Measurements from ENCODE around the gene TLR9.
A peak's percentile ranks its signal among the peaks of the same experiment; 100 is the strongest.

TLR9 gene

DNA sequence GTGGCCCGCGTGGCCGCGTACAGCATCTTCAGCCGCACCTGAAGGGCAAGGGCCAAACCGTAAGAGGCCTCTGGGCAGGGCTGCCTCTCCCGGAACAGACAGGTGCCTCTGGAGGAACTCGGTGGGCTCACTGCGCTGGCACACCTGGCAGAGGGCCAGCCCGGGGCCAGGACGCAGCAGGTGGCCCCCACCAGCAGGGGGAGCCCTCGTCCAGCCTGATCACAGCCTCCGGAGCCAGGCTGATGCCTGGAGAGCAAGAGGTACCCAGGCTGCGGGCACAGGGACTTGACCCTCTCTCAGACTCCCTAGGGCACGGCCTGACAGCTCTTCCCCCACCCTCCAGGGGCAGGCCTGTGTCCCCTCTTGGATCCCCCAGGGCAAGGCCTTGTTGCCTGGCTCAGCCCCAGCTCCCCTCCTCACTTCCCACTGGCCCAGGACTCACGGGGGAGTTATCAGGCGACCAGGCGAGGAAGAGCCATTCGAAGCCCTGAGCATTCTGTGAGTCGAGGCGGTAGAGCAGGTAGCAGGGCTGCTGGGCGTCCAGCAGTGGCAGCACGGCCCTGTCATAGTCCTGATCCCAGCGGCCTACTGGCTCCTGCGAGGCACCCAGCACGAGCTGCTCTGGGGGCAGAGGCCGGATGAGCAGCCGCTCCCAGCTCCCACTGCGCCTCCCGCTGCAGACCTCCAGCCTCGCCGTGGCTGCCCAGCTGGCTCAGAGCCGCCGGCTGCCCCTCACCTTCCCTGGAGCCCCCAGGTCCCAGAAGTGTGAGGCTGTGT is 6.2 kb upstream of the TLR9 start:
- DNase-seq (ENCODE audit: low spot score): peak; percentile 80

GRCh38 chr3:52230889-52231499 is 5.5 kb upstream of the TLR9 start:
- DNase-seq (ENCODE audit: low spot score): no peak

- DNase-seq (ENCODE audit: low spot score): no peak
Measured at GRCh38 chr3:52230461-52230860, 5.0 kb upstream of the TLR9 start.

- DNase-seq (ENCODE audit: low spot score): no peak
Measured at GRCh38 chr3:52229656-52230055, 4.2 kb upstream of the TLR9 start.

DNA sequence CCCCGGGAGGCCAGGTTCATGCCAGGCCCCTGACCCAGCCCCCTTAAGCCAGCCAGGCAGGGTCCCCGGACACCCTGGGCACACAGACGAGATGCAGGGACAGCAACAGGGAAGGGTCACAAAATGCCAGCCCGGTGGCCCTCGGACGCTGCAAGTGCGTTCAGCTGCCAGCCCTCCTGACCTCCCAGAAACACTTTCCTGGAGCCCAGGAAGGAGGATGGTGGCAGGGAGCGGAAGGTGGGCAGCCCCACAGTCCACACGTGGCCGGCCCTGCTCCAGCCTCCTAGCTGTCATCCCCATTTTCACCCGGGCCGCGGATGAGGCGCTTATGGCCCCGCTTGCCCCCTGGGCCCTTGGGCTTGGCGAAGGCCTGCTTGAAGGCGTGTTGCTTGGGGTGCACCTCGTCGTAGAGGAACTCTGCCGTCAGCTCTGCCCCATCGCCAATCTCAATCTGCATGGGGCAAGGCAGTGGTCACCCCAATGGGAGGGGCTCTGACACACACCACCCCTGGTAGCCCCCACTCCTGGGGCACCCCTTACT is 3.4 kb upstream of the TLR9 start:
- DNase-seq (ENCODE audit: low spot score): no peak

DNA sequence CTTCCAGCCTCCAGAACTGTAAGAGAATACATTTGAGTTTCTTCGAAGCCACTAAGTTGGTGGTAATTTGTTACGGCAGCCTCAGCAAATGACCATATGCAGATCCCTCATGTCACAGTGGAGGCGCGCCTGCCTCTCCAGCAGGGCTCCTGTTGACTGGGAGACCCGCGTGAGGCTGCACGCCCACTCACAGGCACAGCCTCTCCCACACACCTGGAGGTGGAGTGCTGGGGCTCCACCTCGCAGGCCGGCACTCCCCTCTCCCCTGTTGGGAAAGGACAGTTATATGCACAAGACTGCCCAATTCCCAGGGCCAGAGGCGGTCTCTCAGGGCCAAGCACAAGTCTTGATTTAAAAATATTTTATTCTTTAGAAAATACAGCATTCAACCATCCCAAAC is 2.8 kb upstream of the TLR9 start:
- DNase-seq (ENCODE audit: low spot score): no peak

DNA sequence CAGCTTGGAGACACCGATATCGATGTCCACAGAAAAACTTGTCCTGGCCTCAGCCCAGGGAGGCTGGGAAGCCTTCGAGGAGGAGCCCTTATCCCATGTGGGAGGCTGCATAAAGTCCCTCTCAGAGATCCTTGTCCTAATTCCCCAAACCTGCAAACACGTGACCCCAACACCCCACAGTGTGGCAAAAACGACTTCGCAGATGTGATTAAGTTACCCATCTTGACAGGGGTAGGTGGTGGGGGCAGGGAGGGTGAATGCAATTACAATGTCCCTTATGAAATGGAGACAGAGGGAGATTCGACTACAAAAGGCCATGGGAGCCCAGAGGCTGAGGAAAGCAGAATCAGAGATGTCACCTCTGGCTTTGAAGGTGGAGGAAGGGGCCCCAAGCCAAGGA is 2.3 kb upstream of the TLR9 start:
- no peak for DNase-seq (ENCODE audit: low spot score)

DNA sequence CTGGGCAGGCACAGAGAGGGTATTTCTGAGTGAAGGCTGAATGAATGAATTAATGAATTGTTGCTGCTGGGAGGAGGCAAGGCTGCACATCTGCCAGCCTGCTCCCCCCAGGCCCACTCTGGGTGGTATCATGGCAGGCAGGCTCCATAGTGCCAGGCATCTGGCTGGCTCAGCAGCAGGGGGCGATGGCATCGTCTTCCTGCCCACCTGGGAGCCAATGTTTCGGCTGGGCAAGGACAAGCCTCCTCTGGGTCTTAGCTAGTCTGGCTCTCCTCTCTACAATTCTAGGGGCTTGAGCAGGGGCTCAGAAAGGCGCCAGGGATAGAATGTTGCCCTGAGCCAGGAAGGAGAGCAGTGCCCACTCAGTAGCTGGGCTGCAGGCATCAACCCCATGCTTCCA is 1.7 kb upstream of the TLR9 start:
- DNase-seq (ENCODE audit: low spot score): no peak

GRCh38 chr3:52226229-52226817 is 878 bp upstream of the TLR9 start:
- no peak for DNase-seq (ENCODE audit: low spot score)

DNA sequence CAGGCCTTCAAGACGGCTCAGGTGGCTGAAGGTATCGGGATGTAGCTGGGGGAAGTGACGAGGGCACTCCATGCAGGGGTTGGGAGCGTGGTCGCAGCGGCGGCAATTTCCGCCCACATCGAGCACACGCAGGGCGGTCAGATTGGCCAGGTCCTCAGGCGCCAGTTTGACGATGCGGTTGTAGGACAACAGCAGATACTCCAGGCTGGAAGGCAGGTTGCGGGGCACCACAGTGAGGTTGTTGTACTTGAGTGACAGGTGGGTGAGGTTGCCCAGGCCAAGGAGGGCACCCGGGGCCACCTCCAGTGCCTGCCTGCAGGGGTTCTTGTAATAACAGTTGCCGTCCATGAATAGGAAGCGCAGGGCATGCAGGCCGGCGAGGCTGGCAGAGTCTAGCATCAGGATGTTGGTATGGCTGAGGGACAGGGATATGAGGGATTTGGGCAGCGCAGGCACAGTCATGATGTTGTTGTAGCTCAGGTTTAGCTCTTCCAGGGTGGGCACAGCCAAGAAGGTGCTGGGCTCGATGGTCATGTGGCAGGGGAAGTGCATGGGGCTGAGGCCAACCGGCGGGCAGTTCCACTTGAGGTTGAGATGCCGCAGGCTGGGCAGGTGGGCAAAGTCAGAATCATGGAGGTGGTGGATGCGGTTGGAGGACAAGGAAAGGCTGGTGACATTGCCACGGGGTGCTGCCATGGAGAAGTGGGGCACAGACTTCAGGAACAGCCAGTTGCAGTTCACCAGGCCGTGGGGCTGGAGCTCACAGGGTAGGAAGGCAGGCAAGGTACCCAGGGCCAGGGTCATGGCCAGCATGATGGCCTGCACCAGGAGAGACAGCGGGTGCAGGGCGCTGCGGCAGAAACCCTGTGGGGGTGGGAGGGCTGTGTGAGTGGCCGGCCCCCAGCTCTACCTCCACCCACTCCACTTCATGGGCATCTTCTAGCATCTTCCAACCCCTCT is 1.7 kb downstream of the TLR9 start:
- DNase-seq (ENCODE audit: low spot score): no peak

DNA sequence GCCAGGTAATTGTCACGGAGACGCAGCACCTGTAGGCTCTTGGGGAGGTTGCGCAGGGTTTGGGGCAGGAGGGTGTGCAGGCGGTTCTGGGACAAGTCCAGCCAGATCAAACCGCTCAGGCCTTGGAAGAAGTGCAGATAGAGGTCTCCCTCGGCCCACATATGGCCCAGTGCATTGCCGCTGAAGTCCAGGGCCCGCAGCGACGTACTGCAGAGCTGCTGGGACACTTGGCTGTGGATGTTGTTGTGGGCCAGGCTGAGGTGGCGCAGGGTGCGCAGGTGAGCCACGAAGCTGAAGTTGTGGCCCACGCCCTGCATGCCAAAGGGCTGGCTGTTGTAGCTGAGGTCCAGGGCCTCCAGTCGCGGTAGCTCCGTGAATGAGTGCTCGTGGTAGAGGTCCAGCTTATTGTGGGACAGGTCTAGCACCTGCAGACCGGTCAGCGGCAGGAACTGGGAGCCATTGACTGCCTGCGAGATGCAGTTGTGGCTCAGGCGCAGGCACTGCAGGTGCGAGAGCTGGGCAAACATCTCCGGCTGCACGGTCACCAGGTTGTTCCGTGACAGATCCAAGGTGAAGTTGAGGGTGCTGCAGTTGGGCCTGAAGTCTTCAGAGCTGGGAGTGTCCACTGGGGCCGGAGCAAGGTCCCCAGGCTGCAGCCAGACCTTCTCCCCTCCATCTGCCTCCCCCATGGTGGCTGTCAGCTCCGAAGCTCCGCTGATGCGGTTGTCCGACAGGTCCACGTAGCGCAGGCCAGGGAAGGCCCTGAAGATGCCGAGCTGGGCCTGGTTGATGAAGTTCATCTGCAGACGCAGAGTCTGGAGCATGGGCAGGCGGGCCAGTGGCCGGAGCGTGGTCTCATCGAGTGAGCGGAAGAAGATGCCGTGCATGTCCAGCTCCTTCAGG is 2.9 kb downstream of the TLR9 start:
- no peak for DNase-seq (ENCODE audit: low spot score)

GRCh38 chr3:52221563-52222318 is 3.7 kb downstream of the TLR9 start:
- no peak for DNase-seq (ENCODE audit: low spot score)

GRCh38 chr3:52221141-52221562 is 4.3 kb downstream of the TLR9 start:
- no peak for DNase-seq (ENCODE audit: low spot score)

GRCh38 chr3:52220380-52221026 is 4.9 kb downstream of the TLR9 start:
- peak; percentile 95 for DNase-seq (ENCODE audit: low spot score)

GRCh38 chr3:52218937-52219650 is 6.4 kb downstream of the TLR9 start:
- DNase-seq (ENCODE audit: low spot score): no peak

GRCh38 chr3:52218454-52218853 is 7.0 kb downstream of the TLR9 start:
- DNase-seq (ENCODE audit: low spot score): no peak

DNA sequence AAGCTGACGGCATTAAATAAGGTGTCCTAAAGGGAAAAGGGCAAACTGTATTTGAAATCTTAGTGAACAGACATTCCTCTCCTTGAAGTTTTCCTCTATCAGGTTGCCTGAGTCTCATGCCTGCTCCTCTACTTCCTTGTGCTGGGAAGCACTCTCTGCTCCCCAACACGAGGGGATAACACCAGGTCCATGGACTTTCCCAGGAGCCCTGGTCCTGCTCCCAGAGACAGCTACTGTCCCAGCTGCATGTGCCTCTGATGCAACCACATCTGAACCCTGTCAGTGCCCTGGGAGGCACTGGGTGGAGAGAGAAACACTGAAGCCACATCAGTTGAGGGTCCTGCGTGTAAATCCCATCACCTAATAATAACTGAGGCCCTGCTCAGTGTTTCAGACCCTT is 7.4 kb downstream of the TLR9 start:
- no peak for DNase-seq (ENCODE audit: low spot score)

DNA sequence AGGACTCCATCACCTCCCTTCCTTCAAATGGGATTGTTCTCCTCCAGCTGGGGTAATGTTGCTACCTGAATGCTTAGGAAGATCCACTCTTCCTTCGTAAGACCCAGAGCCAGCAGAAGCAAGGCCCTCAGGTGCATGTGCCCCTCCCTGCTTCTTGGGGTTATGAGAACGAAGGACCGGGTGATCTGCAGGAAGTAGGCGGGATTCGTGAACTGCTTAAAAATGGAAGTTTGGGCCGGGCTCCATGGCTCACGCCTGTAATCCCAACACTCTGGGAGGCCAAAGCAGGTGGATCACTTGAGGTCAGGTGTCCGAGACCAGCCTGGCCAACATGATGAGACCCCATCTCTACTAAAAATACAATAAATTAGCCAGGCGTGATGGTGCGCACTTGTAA is 8.0 kb downstream of the TLR9 start:
- DNase-seq (ENCODE audit: low spot score): no peak
